HL-60/S4 treated with retinoic acid at 250 ng/mL for 4 days and 3 days (cell line): ENCODE results near the gene DCANP1.
"Not testable (repeated sequence)": the region's sequence is repeated elsewhere in the genome, so short reads cannot be mapped to it uniquely, and the experiment has no call there.

Source experiments
- in situ Hi-C: fragments of 300-500 bp; cut with MboI; formaldehyde crosslinking; loops from 2 replicates; pipeline ENCODE4 v1.7.0; 2022; ENCODE audit warnings: low sequenced_read_pairs

Gene DCANP1

DNA sequence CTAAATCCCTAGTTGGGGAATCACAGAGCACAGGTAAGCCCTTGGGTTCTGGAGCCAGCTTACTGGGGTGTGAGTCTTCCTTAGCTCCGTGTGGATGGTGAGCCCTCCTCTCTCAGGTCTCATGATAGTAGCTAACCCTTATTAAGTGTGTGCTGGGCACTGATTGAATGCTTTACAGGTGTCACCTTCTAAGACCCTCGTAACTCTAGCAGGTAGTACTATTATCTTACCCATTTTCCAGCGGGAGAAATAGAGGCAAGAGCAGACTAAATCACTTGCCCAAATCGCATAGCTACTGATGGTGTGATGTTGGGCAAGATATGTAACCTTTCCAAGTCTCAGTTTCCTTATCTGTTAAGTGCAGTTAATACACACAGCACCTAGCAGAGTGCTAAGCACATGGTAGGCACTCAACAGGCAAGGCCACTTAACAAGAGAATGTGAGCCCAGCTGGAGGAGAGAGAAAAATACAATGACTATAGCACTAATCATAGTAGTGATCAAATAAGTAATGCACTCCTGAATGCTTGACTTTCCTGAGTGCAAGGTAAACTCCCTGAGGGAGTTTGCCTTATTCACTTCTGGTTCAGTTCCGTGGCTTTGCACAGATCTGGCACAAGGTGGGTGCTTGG lies at the start of gene DCANP1:
TSS of gene DCANP1 (minus strand) at position 51 of the 632 bp plus-strand sequence. CDS start 240 bp downstream, outside the sequence.
- in situ Hi-C loops: no loop called here

DNA sequence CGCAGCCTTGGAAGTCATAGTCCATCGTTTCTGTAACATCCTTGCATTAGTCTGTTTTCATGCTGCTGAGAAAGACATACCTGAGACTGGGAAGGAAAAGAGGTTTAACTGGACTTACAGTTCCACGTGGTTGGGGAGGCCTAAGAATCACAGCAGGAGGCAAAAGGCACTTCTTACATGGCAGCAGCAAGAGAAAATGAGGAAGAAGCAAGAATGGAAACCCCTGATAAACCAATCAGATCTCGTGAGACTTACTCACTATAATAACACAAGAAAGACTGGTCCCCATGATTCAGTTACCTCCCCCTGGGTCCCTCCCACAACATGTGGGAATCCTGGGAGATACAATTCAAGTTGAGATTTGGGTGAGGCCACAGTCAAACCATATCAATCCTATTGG lies 48.4 kb upstream of the DCANP1 start:
- in situ Hi-C loops: not testable (repeated sequence)

DNA sequence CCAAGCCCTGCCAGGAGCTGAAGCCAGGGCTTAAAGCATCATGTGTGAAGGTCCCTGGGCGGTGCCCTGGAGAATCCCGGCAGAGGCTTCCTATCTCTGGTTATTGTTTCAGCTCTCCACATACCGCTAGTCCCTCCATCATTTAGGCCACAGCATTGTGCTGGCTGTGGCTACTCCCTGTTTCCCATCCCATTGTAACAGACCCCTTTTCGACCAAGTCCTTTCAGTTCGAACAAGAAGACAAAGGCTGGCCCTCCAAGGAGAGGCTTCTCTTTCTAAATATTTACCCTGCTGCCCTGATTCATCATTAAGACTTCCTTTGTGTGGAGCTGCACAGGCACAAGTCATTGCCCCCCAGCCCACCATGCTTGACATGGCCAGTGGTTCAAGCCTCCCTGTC lies 47.0 kb upstream of the DCANP1 start:
- in situ Hi-C loops: no loop called here

- in situ Hi-C loops: no loop called here
Observed at GRCh38 chr5:135493406-135494180, 46.4 kb upstream of the DCANP1 start.

GRCh38 chr5:135492319-135492626 lies 45.1 kb upstream of the DCANP1 start:
- in situ Hi-C loops: no loop called here

- in situ Hi-C loops: no loop called here
Observed at GRCh38 chr5:135491552-135492318, 44.6 kb upstream of the DCANP1 start.

GRCh38 chr5:135491038-135491551 lies 43.9 kb upstream of the DCANP1 start:
- in situ Hi-C loops: no loop called here

DNA sequence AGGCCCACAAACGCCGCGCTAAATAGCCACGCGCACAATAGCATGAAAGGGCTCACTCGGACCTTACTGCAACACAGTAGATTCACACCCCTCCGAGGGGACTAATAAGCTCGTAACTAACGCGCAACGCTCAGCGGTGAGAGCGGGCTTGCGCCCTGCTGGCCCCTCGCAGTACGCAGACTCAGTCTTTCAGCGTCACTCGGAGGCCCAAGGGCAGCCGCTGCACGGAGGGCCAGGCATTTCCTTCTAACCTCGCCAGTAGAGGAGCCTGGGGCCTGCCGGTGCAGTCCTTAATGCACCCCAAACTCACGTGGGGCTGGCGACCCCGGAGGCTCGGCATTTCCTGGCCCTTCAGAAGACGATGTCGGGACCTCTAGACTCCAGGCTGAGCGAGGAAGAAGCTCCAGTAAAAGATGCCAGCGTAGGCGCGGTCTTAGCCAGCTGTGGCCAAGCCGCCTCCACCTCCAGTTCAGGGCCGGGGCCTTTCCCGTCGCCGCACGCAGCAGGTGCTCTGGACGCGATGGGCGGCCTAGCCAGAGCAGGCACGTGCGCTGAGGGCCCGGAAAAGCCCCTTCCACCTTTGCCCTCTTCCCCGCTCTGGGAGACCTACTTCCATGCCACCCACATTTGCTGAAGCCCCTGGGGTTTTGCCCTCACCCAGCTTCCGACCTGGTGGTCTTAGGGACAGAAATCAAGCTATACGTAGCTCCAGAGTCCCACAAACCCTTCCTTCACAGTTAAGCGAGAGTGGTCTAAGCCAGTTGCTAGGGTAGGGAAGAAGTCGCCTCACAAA lies 43.3 kb upstream of the DCANP1 start:
- in situ Hi-C loops: no loop called here

DNA sequence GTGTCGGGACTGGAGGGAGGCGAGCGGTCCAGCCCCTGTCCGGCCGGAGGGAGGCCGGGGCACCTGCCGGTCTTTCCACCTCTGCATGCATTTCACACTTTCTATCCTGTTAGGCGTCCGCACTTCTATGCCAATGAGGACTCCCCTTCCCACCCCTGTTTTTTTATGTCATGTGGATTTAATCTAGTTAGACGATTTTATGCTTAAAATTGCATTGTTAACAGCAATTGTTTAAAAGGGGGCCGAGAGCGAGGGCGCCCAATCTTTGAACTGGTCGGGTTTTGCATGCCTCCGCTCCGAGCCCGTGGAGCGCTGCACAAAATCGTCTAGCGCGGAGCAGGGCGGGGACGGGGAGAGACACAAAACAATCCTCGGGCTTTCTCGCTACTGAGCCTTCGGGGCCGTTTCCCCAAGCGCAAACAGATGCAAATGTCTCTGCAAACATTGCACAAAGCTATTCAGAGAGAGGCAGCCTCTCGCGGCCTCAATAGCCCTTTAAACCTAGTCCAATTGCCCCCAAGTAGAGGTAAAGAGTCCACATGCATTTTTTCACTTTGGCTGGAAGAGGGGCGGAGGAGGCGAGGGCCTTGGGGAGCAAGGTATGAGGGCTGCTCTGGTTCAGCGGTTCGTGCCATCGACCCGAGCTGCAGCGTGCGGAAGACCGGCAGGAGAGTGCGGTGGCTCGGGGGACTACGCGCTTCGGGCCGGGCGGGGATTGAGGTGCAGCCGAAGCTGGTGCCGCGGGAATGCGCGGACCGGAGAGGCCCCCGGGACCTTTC lies 42.5 kb upstream of the DCANP1 start:
- in situ Hi-C loops: no loop called here

DNA sequence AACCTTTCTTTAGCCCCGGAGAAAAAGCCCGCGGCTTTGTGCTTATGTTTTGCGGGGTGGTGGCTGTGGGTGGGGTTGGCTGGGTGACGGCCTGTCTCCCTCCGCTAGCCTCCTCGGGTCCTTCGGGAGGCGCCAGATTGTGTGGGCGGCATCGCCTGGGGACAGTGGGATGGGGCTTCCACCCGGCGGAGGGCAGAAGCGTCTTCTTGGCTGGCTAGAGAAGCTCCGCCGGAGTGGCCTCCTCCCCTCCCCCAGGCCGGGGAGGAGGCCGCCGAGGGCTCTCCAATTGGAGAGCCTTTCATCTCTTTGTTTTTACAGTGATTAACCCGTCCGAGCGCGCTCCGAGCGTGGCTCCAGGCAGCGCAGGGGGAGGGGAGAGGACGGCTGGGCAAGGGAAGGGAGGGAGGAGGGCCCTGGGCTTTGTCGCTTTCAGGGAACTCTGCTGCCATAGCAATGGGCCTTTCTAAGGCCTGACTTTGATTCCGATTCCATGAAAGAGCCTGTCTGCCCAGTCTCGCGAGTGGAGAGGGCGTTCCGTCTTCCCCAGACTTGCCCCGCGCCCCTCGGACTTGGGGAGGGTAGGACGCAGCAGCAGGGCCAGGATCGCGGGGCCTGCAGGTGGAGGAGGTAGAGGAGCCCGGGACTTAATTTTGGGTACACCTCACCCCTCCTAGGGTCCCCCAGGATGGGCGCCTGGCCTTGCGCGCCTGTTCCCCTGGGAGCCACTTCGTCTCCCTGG lies 41.7 kb upstream of the DCANP1 start:
- in situ Hi-C loops: no loop called here

DNA sequence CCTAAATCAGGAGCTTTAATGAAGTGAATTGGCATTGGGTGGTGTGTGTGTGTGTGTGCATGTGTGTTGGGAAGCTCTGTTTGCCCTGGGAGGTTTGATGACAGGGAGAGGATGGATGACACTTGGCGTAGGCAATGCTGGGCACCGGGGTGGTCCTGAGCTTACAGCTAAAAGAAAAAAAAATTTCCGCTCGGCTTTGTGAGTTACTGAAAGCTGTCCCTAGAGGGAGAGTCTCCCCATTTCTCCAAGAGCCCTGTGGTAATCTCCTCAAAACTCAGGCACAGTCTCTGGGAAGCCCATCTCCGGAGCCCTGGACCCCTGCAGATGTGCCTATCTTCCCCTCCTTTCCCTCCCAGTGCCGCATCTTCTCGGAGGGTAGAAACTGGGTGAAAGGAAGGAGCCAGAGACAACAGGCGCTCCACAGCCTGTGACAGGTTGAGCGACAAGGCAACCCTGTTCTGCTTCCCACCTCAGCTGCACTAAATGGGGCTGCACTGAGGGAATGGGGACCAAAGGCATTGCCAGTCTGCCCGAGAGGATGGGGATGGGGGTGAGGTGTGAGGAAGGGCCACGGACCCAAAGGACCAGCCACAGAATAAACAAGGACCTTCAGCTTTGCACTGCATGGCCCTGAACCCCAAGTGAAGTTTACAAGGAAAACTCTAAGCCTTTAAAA lies 40.8 kb upstream of the DCANP1 start:
- in situ Hi-C loops: no loop called here

DNA sequence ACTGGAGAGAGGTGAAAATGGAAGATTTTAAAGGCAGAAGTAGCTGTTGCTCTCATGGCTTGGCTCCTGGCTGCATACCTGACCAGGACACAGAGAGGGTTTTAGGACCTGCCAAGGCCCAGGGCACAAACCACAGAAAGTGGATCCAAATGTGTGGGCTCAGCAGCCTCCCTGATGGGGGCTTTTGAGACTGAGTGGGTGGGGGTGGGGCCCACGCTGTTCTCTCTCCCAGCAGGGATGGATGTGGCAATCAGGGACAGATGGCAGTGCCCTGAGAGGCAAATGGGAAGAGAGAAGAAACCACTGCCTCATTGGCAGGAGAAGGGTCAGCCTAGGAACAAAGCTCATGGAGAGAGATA lies 39.9 kb upstream of the DCANP1 start:
- in situ Hi-C loops: no loop called here

DNA sequence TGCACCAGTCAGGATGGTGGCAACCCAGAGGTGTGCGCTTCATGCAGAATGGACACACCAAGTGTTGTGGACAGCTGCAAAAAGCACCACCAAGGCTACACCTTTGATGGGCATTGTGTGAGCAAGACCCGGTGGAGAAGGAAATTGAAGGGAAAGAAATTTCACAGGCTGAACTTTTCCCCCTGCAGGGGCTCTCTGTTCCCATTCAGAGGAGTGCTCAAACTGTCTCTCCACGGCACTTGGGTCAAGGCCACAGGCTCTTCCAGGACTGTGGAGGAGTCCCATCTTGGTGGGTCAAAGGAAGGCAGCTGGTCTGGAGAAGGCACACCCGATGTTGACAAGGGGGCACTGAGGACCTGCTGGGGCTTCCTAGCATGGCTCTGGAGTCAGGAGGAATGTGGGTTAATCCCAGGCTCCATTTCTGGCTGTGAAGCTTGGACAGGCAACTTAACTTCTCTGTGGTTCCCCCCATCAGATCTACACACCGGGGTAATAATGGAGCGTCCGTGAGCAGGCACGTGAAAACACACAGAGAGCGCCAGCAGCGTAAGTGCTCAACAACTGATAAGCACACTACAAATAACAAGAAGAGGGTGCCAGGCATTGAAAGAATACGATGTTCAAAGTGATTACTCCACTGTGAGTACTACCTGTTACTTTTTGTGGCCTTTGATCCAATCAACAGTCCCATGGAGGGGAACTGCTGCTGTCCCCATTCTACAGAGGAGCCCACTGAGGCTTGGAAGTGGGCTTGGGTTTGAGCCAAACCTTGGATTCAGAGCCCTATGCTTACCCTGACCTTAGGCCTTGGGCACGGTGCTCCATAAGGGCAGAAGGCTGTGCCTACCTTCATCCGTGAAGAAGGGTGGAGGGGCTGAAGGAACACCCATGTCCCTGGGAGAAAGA lies 39.2 kb upstream of the DCANP1 start:
- in situ Hi-C loops: no loop called here

DNA sequence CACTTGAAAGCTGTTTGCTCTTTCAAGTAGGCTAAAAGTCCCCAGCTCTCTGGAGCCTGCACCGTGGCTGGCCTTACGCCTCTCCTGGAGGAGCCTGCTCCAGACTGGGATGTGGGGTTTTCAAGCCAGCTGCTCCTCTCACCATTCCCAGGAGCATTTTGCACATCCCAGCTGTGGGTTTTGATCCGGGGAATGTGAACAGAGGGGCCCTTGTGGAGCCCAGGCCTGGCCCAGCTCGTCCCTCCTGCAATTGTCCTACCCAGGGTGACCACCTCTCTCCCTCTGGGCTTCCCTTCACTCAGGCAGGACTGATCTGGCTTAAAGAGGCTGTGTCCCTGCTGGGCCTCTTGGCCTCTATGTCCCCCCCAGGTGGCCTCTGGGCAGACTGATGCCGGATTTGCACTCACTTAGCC lies 37.5 kb upstream of the DCANP1 start:
- in situ Hi-C loops: no loop called here

- in situ Hi-C loops: no loop called here
Observed at GRCh38 chr5:135483254-135483653, 36.1 kb upstream of the DCANP1 start.

DNA sequence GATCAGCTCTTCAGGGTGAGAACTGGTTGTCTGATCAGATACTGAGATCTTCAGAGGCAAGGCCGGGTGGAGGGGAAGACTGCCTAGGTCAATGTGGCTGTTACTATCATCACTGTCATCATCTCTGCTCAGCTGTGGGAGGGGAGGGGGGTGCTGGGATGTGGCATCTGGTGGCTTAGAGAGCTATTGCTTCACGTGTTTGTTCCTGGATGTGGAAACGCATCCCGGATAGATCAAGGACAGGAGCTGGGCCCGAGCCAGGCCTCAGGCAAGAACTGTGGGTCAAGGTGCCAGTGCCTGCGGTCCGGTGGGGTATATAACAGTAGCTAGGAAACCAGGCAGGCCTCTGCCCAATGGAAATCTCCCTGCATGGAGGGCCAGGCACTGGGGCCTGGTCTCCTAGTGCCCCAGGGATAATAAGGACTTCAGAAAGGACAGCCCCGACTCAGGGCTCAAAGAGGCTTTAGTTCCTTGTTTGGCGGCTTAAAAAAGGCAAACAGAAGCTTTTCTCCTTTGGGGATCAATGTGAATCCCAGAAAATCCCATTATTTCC lies 35.3 kb upstream of the DCANP1 start:
- in situ Hi-C loops: no loop called here

DNA sequence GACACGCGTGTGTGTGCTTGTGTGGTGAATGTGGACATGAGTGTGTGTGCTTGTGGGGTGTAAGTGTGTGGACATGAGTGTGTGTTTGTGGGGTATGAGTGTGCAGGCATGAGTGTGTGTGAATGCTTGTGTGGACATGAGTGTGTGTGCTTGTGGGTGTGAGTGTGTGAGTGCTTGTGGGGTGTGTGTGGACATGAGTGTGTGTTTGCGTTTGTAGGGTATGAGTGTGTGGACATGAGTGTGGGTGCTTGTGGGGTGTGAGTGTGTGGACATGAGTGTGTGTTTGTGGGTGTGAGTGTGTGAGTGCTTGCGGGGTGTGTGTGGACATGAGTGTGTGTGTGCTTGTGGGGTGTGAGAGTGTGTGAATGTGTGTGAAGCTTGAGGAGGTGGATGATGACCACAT lies 34.8 kb upstream of the DCANP1 start:
- in situ Hi-C loops: no loop called here

DNA sequence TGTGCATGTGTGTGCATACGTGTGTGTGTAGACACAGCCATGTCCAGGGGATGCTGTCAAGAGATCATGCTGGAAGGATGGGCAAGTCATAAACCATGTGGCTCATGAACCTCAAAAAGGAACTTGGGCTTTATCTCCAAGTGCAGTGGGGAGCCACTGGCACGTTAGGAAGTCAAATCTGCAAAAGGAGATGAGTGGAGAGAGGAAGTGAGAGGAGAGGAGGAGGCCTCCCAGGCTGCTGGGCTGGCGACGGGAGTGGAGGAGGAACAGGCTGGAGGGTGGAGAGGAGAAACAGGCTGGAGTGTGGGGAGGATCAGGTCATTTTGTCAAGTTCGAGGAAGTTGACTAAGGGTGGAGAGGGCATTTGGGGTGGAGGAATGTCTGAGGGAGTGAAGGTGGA lies 34.2 kb upstream of the DCANP1 start:
- in situ Hi-C loops: no loop called here
